GM19035 (cell line): ENCODE measurements around the gene KCNF1.

Source experiments
- ATAC-seq: cut with Tn5 transposase; IDR thresholded peaks from one replicate; pipeline ENCODE4 v1.9.1; 2021; ENCODE audit not compliant: unreplicated experiment

The KCNF1 gene

DNA sequence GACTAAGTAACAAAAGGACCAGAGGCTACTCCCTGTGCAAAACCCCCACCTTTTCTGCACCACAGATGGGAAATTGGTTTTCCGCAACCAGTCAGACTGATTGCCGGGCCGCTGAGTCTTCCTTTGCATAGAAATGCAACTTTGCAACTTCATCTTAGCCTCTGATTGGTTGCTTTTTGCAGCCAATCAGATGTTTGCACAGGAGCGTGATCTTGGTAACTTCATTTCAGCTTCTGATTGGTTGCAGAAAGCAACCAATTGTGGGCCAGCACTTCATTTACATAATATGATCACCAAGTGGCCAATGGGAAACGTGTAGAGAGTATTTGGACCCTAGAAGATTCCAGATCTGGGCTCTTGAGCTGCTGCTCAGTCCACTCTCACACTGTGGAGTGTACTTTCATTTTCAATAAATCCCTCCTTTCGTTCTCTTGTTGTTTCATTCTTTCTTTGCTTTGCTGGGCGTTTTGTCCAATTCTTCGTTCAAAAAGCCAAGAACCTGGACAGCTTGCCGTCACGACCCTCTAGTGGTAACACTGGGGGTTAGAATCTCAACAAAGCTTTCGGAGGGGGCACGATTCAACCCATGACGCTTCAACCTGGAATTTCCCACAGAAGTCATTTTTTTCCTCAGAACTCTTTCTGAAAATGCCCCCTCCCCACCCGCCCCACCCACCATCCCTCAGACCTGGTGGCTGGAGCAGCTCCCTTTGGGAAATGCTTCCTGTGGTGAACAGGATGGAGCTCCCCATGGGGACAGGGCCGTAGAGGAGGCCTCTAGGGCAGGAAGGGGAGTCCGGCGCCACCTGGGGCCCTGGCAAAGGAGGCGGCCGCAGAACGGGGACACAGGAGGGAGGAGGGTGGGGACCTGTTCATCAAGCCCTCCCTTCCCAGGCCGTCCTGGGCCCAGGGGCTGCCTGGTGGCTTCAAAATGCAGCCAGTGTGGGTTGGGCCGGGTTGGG is 31.8 kb upstream of the KCNF1 start:
- ATAC-seq: no peak

DNA sequence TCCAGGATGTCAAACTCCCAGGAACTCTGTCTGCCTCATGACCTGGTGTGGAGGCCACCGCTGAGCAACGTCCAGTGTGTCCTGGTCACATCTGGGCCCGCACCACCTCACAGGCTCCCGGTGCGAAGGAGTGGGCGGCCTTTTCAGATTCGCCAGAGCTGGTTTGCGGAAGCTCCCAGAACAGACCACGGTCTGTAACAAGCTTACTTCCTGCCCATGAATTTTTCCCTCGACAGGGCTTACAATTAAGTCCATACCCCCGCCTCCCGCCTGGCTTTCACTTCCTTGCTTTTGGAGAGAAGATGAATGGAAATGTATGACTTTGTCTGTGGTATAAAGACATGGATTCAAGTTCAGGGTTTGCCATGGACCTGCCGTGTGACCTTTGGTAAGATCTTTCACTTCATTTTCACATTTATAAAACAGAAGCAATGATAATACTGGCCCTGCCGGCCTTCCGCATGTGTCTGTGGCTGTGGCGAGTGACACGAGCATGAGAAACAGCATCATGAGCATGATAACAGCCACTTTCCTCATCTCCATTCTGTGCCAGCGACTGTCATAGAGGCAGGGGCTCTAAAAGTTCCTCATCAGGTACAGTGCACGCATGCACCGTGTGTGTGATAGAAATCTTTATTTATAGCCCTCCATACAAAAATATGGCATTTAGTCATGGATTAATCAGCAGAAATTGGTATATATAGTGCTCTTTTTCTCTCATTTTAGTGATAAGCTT is 31.0 kb upstream of the KCNF1 start:
- ATAC-seq: no peak

DNA sequence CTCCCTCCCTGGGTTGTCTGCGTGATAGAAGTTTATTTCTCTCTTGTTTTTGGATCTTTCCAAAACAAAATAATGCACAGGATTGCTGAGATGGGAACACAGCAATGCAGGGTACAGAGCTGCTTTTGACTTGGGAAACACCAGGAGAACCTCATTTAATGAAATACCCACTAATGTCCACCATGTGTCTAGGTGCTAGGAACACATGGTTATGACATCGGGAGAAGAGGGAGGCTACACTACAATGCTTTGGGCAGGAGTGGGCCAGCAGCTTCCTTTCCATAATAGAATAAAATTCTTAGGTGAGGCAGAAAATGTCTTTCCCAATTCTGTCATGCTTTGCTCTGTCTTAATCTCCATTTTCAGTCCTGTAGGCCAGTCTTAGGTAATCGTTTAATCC is 29.2 kb upstream of the KCNF1 start:
- ATAC-seq: no peak

DNA sequence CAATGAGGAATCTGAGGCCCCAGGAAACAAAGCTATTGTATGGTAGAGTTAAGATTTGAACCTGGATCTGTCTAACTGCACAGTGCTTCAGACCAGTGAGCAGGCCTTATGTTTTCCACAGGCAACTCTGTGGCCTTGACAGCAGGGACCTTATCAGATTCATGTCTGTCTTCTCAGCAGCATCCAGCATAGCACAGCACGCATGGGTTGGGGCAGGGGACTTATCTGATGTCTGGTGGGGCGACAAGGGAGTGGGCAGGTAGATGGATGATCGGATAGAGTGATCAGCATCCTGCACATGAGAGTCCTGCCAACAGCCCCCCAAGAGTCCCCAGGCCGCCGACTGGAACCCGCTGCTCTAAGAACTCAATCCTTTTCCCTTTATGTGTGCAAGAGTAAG is 28.7 kb upstream of the KCNF1 start:
- ATAC-seq: no peak

DNA sequence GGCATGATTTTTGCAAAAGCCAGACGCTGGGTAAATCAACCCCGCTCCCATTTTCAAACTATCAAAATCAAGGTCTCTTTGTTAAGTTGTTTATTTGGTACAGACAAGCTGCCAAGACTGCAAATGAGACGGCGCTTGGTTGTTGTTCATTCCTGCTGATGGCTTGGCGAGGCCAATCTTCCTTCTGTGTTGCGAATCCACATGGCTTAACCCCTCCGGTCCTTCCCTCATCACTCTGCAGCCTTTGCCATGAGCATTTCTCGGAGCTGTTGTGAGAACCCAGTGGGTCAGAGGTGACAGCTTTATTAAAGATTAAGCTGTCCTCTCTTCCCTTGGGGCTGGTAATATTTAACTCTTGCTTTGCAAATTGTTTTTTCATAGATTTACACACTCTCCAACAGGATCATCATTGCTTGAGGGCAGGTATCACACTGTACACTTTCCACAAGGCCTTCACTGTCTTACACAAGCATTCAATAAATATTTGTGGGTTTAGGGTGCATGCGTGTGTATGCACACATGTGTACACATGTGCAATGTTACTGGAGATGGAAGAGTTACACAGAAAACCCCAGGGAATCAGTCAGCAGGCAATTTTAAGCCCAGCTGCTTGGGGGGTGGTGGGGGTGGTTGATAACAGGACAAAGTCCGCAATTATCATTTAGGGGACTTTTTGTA is 27.8 kb upstream of the KCNF1 start:
- no peak for ATAC-seq

DNA sequence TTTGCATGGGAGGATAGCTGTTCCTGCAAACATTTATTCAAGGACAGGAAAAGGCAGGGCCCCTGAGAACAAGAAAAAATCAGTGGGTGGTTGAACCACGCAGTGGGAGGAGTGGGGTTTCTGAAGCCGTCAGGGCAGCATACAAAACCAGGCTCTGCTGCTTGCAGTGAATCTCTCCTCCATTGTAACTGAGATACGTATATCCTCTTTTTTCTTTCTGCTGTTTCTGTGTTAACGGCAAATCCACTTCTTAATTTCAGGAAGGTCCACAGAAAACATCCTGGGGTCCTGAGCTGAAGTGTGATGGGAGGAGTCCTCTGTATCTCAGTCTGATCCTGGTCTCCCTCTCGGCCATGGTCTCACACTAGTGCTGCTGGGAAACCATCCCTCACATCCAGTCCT is 27.2 kb upstream of the KCNF1 start:
- no peak for ATAC-seq

DNA sequence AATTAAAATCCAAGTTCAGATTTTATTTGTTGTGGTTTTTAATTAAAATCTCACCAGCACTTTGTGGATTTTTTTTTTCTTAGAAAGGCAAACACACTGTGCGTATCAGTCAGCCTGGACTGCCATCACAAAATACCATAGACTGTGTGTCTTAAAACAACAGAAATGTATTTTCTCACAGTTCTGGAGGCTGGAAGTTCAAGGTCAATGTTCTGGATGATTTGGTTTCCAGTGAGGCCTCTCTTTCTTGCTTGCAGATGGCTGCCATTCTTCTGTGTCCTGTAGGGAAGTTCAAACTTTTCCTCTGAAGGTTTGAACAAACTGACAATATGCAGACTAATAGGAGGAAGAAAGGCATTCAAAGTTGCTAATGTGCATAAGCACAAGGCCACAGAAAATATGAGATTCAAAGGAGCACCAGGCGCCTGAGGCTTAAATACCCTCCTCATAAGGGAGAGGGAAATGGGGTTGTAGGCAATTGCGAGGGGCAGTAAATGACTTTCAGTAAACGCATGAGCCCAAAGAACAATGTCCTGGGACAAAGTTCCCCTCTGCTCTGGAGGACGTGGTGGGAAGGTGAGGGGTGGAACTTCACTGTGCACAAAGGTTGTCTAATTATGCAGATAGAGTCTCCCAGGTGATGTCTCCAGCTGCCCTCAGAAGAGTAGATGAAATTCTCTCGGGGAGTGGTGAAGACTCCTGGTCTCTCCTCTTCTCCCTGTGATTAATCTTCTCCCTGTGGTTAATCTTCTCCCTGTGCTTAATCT is 26.5 kb upstream of the KCNF1 start:
- no peak for ATAC-seq

DNA sequence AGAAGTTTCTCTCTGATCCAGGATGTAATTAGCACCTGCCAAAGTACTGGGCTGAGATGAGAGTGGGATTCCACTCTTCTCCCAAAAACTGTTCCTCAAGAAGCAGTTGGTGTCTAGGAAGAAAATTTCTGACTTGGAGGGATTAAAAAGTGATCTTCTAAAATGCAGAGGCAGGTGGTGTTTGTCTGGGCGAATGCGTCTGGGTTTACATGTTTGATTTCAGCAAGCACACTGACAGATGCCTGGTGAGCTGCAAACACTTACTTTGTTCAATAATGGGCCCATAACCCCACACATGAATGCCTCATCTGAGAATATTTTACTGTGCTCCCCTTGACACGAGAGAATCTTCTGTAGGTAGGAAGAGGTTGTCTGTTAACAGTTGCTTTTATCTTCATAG is 24.3 kb upstream of the KCNF1 start:
- no peak for ATAC-seq

DNA sequence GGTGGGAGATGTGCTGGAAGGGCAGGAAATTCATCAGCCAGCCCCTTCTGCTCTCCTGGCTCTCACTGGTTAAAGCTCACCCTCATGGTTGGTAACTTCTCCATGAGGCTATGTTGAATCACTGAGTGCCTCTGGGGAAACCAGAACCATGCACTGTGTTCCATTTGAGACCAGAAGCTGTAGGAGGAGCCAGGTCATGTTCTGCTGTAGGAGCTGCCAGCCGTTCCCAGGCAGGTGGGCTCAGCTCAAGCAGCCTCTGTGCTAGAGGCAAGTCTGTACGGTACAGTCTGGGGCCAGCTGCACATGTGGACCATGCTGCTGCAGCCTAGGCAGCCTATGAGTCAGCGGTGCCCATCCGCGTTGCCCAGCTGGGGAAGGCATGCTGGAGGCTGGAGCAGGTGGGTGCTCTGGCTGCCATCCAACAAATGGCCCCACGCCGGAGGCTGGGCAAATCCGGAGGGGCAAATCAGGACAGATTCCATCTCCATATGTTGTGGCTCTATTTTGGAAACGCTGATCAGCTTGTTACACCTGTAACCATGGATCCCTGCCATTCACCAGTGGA is 22.0 kb upstream of the KCNF1 start:
- no peak for ATAC-seq

DNA sequence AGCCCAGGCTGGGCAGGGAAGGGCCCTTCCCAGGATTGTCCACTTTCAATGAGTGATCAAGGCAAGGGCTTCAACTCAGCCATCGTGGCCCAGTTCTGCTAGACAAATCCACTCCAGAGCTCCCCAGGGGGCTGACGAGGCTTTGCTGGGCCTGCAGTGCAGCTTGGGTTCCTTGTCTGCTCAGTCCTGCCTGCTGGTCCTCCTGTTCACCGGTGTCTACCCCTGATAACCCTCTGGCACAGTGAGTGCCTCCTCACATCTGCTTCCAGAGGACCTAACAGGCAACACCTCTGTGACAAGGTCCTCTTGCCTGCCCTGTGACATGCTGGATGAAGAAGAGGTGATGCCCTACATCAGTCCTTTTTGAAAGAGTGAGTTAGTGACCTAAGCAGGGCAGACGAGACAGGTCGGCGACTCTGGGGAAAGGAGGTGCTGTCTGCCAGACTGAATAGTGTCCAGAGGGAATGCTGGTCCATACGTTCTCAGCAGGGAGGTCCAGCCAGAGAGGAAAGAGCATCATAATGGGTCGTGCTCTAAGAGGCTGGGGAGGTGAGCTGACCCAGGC is 20.9 kb upstream of the KCNF1 start:
- no peak for ATAC-seq

DNA sequence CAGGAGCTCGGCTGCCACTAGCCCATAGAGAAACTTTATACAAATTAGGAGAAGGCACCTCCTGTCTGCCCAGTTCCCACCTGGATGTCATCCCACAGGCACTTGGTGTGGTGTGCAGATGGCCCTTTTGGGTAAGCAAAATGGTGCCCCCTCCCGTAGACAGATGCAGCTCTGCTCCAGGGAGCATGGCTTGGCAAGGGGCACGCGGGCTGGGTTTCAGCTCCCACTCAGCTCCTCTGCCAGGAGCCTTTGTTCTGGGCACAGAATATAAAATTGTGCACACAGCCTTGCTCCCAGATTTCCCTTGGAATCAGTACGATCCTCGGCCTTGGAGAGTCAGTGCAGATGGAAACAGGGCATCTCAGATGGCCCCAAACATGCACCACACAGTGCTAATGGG is 20.3 kb upstream of the KCNF1 start:
- no peak for ATAC-seq

DNA sequence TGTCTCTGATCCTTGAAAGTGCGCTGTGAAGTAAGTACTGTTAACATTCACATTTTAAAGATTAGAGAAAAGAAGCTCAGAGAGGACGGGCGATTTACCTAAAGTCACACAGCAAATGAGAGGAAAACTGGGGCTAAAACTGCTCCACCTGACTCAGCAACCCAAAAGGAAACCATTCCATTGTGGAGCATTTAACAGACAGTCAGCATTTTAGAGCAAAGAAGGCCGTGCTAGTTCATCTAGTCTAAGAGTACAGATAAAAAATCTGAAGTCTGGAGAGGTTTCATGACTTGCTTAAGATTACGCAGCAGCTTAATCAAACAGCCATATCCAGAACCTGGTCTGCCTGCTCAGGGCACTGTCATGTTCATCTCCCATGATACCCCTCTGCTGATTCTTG is 19.9 kb upstream of the KCNF1 start:
- ATAC-seq: no peak

DNA sequence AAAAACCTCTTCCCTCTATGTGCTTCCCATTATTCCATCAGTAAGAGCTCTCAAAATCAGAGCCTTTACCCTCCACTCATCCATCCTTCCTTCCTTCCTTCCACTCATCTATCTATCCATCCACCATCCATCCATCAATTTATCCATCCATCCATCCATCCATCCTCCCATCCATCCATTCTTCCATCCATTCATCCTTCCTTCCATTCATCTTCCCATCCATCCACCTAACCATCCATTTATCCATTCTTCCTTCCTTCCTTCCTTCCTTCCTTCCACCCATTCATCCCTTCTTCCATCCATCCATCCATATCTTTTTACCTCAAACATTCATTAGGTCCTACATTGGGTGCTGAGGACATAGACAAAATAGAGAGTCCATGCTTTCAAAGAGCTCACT is 19.4 kb upstream of the KCNF1 start:
- no peak for ATAC-seq

DNA sequence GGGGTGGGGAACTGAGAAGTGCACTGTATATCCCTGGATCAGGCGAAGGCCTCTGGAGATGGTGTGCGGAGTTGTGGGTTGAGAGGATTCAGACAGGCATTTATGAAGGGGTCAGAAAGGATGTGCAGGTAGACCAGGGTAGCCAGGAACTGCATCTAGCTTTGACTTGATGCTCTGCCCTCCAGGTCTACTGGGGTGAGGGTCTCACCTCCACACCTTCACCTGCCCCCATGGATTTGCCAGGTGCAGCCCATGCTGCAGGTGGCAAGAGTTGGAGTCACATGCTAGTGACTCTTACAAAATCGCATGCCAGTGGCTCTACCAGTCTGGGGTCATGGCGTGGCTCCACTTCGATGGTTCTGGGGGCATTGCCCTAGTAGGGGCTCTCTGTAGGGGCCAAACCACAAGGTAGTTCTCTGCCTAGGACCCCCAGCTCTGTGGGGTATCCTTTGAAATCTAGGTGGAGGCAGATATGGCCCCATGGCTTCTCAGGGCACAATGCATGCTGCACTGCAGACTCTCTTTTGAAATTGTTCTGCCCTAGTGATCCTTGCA is 18.9 kb upstream of the KCNF1 start:
- ATAC-seq: no peak

DNA sequence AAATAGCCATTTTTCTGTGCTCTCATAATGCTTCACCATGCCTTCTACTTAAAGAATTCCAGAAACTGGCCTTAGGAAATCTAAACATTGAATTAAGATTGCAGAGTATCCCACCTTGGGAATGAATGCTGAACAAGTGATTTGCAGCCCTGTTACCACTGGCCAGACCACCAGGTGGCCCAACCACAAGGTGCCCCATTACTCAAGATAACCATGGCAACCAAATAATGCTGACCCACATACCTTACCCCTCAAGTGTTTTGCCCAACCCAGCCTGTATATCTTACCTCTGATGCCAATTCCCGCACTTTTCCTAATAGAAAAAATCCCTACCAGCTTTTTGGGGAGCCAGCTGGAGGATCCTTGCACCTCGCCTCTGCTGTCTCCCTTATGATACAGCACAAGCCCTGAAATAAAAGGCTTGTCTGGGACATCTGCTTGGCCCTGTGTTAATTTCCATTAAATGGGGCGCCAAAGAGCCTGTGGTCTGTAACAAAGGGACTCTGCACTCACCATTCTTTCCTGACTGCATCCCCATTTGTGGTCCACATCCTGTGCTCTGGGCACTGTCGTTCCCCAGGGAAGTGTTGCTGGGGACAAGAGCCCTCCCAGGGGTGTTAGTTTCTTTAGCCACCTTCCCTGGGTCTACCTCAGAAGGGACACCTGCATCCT is 17.3 kb upstream of the KCNF1 start:
- no peak for ATAC-seq

DNA sequence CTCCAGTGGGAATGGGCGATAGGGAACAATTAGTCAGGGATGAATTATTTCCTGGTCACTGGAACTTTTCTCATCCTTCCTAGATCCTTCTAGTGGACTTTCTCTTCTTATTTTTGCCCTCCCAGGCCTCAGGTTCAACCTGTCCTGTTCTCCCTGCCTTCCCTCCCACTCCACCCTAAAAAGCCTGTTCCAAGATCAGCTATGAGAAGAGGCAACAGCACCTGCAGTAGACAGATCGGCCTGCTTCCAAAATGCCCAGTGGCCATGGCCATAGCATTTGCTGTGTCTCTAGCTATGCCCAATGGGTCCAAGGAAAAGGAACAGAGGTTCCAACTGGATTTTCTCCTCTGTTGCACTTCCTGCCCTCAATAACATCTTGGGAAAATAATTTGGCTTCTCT is 16.5 kb upstream of the KCNF1 start:
- ATAC-seq: no peak

DNA sequence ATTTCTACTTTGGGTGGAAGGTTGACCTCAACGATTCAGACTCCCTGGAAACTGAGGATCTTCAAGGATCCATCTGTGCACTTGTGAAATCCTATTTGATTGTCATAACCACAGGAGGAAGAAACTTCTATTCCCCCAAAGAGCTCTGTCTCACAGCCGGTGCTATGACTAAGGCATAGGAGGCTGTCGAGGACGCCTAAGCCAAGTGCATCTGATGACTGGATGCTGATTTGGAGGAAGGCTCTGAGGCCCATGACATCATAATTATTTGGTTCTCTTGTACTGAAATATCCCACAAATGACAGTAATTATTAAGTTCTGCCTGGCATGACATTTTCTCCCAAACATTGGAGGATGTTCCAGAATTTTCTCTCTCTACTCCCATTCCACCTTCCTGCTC is 13.8 kb upstream of the KCNF1 start:
- no peak for ATAC-seq

DNA sequence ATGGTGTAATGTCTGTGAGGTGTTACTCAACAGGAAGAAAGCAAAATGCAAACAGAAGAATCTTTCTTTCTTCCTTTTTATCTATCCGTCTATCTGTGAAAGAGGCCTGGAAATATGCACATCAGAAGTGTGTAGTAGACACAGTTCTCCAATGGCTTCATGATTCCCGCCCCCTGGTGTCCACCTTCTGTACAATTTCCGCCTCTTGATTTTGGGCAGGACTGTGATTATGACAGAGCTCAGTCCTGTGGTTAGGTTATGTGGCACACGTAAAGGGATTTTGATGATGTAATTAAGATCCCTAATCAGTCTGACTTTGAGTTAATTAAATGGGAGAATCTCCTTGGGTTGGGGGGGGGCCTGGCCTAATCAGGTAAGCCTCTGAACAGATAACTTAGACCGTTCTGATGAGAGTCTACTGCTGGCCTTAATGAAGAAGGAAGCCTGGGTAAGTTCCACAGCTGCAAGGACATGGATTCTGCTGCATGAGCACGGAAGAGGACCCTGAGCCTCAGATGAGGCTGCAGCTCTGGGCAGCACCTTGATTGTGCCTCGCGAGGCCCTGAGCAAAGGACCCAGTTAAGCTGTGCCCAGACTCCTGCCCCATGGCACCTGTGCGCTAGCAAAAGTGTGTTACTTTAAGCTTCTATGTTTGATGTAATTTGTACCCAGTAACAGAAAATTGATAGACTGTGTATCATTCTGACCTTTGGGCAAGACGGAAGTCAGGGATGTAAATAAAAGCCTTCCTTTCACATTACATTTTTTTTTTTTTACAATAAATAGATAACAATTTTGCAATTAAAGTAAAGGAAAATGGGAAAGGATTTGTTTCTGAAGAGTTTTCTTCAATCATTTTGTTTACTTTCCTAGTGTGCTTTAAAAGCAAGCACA is 11.3 kb upstream of the KCNF1 start:
- ATAC-seq: no peak
